ENCODE measurements around the gene DARS2. TPM values are rescaled to one million over a fixed set of nuclear protein-coding genes. Genes with fewer than 3 reads are reported as not detected.

Gene DARS2
- total and polyA plus RNA-seq, 4 donors: 6.6 to 16.1 (median 13.1) TPM

- no peak for TF ChIP-seq CTCF (IDR thresholded peaks at IDR 0.05; ENCODE audit: control extremely low read depth, extremely low read depth)
- Histone ChIP-seq H3K4me1 (ENCODE audit: control insufficient read depth in 5 of 5, insufficient read depth in 5 of 5, low read length in 5 of 5) (peaks cover 7 to 37% (median 14%) of the 10 kb centered on the region in 5 donors), H3K9me3 (ENCODE audit: control insufficient read depth in 4 of 4, insufficient read depth in 3 of 4, low read length in 3 of 4) (no peaks in the 10 kb centered on the region), H3K27me3 (ENCODE audit: control insufficient read depth in 3 of 3, insufficient read depth in 3 of 3, low read length in 2 of 3) (no peaks in the 10 kb centered on the region), H3K4me3 (peak overlapping the region; percentile 48), H3K36me3 (ENCODE audit: control insufficient read depth in 4 of 4, insufficient read depth in 4 of 4, low read length in 4 of 4) (peaks cover 11 to 54% (median 30%) of the 10 kb centered on the region in 4 donors), H3K27ac (ENCODE audit: low read depth in 1 of 2, low read length in 1 of 2) (peak overlapping the region in 1 of 2 donors; percentile 57), H3K9ac (ENCODE audit: insufficient read depth in 1 of 2, low read length in 2 of 2) (peak overlapping the region; percentile 89 to 93)
- WGBS, 2 donors: 18% methylated on average over 2 of the region's 2 CpGs
- DNase-seq (no peak), ATAC-seq (ENCODE audit: insufficient read depth, low FRiP score) (no peak)
Observed at GRCh38 chr1:173866413-173867115, 42.1 kb downstream of the DARS2 start.

GRCh38 chr1:173867141-173867752 lies 42.8 kb downstream of the DARS2 start:
- Histone ChIP-seq H3K27me3 (ENCODE audit: control insufficient read depth in 3 of 3, insufficient read depth in 3 of 3, low read length in 2 of 3) (no peaks in the 10 kb centered on the region), H3K9me3 (ENCODE audit: control insufficient read depth in 4 of 4, insufficient read depth in 3 of 4, low read length in 3 of 4) (no peaks in the 10 kb centered on the region), H3K4me1 (ENCODE audit: control insufficient read depth in 5 of 5, insufficient read depth in 5 of 5, low read length in 5 of 5) (peaks cover 7 to 37% (median 14%) of the 10 kb centered on the region in 5 donors), H3K36me3 (ENCODE audit: control insufficient read depth in 4 of 4, insufficient read depth in 4 of 4, low read length in 4 of 4) (peaks cover 9 to 51% (median 30%) of the 10 kb centered on the region in 4 donors), H3K27ac (ENCODE audit: low read depth in 1 of 2, low read length in 1 of 2) (peak overlapping the region; percentile 57 to 85), H3K4me3 (peak overlapping the region; percentile 48), H3K9ac (ENCODE audit: insufficient read depth in 1 of 2, low read length in 2 of 2) (peak overlapping the region; percentile 89 to 93)
- 3 to 6% methylated on average over 32 of the region's 32 CpGs for WGBS, 2 donors
- DNase-seq: no peak
- TF ChIP-seq CTCF (IDR thresholded peaks at IDR 0.05; ENCODE audit: control extremely low read depth, extremely low read depth): no peak
- no peak for ATAC-seq (ENCODE audit: insufficient read depth, low FRiP score)

GRCh38 chr1:173867753-173868265 lies 43.3 kb downstream of the DARS2 start, which contains the start of gene GAS5:
Gene GAS5, minus strand, starts transcription at chr1:173867989.
- no peaks in the 10 kb centered on the region for H3K9me3 ChIP-seq (ENCODE audit: control insufficient read depth in 4 of 4, insufficient read depth in 3 of 4, low read length in 3 of 4)
- WGBS, 2 donors: 0% methylated on average over 27 to 30 of the region's 30 CpGs
- peak within 1 kb of the TSS; percentile 77 for H3K4me3 ChIP-seq
- peaks cover 5 to 53% (median 29%) of the 10 kb centered on the region in 4 donors for H3K36me3 ChIP-seq (ENCODE audit: control insufficient read depth in 4 of 4, insufficient read depth in 4 of 4, low read length in 4 of 4)
- H3K27ac ChIP-seq (ENCODE audit: low read depth in 1 of 2, low read length in 1 of 2): peak within 1 kb of the TSS; percentile 90 to 99
- peak; percentile 100 for DNase-seq
- H3K4me1 ChIP-seq (ENCODE audit: control insufficient read depth in 5 of 5, insufficient read depth in 5 of 5, low read length in 5 of 5): peaks cover 7 to 37% (median 14%) of the 10 kb centered on the region in 5 donors
- TF ChIP-seq CTCF (IDR thresholded peaks at IDR 0.05; ENCODE audit: control extremely low read depth, extremely low read depth): no peak
- peak; percentile 91 for ATAC-seq (ENCODE audit: insufficient read depth, low FRiP score)
- H3K9ac ChIP-seq (ENCODE audit: insufficient read depth in 1 of 2, low read length in 2 of 2): peak within 1 kb of the TSS; percentile 90 to 93
- no peaks in the 10 kb centered on the region for H3K27me3 ChIP-seq (ENCODE audit: control insufficient read depth in 3 of 3, insufficient read depth in 3 of 3, low read length in 2 of 3)

Data from lung (tissue), 12 donors.